NT2/D1 (cell line): ENCODE measurements around the gene PROX2.

Source experiments
- SUZ12 ChIP-seq: IDR thresholded peaks from 2 replicates; pipeline ENCODE4 v1.6.1; 2011; ENCODE audit not compliant: insufficient read length, insufficient read depth; ENCODE audit errors: extremely low read depth
- YY1 ChIP-seq: IDR thresholded peaks from 2 replicates; pipeline ENCODE4 v1.6.1; 2011; ENCODE audit not compliant: insufficient read length, insufficient read depth
- ZNF274 ChIP-seq: IDR thresholded peaks from 2 replicates; pipeline ENCODE4 v1.6.1; 2011; ENCODE audit warnings: mild to moderate bottlenecking, low read depth, low read length

GRCh38 chr14:74826574-74826973 is 49.4 kb downstream of the PROX2 start:
- TF ChIP-seq SUZ12 = no peak
- no peak for TF ChIP-seq YY1
- TF ChIP-seq ZNF274 = no peak
